HG03280 (cell line): ENCODE measurements around the gene PEX3.
"Not testable (repeated sequence)": the region's sequence is repeated elsewhere in the genome, so short reads cannot be mapped to it uniquely, and the experiment has no call there.

ENCODE experiments used
- ATAC-seq: cut with Tn5 transposase; IDR thresholded peaks from one replicate; pipeline ENCODE4 v1.9.1; 2021; ENCODE audit warnings: mild to moderate bottlenecking, moderate library complexity; ENCODE audit not compliant: unreplicated experiment

PEX3 gene

DNA sequence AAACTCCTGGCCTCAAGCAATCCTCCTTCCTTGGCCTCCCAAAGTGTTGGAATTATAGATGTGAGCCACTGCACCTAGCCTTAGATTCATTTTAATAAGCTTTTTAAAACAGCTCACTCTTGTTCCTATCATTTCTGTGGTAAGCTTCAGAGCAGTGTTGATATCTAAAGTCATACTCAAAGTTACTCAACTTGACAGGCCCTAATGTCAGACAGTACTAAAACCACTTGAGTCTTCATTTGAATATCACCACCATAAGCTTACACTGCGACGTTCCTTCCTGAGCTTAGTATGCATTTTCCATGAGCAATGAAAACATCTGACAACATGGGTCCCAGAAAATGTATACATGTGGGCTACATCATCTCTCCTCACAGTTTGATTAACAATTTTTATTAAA is 54.9 kb downstream of the PEX3 start:
- no peak for ATAC-seq

DNA sequence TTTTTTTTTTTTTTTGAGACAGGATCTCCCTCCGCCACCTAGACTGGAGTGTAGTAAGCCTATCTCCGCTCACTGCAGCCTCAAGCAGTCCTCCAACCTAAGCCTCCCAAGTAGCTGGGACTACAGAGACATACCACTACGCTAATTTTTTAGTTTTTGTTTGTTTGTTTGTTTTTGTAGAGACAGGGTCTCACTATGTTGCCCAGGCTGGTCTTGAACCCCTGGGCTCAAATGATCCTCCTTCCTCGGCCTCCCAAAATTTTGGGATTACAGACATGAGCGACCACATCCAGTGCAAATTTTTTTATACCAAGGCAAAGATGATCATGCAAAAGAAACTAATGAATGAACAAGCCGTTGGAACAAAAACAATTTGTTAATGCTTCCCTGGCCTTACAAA is 55.6 kb downstream of the PEX3 start:
- ATAC-seq = no peak

DNA sequence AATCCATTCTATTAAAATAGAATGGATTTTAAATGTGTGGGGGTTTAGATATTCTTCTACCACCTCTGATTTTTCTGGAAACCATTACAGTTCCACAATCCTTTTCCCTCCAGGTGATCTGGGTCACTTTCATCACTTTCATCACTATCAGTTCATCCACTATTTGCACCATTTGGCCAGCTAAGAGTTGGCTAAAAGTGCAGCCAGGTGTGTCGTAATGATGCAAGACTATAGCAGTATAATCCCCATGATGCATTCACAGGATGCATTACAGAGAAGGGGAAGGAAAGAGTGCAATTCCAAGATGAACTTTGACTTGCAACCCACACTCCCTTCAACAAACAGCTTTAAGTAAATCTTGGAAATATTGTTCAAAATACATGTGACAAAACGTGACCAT is 56.0 kb downstream of the PEX3 start:
- no peak for ATAC-seq

DNA sequence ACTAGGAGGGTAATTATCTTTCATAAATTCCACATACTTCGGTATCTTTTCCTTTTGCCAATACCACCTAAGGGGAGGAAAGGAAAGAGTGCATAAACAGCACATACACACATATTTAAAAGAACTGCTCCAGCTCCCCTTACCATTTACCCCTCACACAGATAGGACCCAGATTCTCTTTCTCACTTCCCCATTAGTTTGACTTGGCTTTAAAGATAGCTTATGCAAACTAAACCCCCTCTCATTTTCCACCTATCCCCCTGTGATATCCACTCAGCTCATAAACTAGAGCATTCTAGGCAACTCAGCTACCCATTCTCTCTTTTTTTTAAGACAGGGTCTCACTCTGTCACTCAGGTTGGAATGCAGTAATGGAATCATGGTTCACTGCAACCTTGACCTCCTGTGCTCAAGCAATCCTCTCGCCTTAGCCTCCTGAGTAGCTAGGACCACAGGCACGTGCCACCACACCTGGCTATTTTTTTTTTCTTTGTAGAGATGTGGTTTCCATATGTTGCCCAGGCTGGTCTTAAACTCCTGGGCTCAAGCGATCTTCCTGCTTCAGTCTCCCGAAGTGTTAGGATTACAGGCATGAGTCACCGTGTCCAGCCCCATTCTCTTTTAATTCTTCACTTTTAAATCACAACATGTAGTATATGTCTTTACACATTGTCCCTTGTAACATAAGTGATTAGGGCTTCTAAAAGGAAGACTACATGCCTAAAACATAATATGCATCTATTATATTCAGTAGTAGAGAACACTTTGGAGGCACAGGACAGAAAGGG is 56.9 kb downstream of the PEX3 start:
- ATAC-seq = peak; percentile 37

DNA sequence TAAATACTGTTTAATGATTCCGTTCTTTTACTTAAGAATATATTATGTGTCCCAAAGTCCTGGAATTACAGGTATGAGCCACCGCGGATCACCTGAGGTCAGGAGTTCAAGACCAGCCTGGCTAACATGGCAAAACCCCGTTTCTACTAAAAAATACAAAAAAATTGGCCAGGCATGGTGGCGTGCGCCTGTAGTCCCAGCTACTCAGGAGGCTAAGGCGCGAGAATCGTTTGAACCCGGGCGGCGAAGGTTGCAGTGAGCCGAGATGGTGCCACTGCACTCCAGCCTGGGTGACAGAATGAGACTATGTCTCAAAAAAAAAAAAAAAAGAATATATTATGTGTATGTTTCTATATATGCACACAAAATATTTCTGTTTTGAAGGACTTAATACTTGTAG is 59.7 kb downstream of the PEX3 start:
- not testable (repeated sequence) for ATAC-seq

DNA sequence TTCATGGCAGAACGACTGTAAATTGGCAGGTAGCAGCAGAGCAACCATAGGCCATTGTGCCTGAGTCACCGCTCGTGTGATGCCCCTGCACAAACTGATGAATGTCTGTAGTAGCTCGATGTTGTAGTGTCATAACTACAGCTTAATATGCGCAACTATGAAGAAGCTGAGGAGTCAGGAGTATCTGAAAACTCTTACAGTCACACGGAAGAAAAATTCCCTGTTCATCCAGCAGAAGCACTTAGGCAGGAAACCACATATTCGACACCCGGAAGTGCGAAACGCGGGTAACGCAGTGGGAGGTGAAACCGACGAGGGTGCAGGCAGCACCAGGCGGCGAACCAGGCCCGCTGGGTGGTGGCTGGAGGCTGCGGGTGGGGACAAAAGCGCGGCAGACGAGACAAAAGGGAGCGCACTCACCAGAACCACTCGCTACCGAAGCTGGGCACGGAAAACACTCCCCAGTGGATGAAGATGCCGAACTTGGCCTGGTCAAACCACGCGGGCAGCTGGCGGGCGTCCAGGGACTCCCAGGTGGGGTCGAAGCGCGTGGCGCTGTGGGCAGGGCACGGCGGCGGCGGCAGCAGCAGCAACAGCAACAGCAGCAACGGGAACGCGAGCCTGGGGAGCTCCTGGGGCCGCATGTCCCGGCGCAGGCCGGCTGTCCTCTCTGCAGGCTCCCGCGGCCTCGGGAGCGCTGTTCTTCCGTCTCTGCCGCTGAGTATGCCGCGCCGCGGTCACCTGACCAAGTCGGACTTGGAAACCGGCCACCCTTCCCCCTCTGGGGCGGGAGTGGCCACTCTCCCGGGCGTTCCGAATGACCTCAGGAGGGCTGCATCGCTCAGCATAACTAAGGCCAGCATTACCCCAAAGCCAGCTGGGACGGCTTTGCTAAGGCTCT is 60.6 kb downstream of the PEX3 start, which contains the start of gene FUCA2:
FUCA2 (minus strand) TSS at position 730 of the 901 bp plus-strand sequence; CDS start at position 644, 86 bp downstream.
- ATAC-seq = peak; percentile 55

DNA sequence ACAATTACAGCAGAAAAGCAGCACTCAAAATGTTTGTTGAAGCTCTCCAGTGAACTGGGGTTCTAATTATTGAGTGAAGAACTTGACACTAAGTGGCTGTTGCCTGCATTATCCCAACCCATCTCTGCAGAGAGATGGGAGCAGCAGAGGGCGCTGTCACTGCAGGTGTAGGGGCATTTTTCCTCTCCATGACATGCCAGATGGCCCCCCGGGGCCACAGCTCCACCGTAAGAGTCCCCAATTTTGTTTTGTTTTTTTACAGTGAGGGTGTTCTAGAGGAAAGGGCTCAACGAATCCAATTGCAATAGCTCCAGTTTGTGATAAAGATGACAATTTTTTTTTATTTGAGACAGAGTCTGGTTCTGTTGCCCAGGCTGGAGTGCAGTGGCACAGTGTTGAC is 62.8 kb downstream of the PEX3 start:
- no peak for ATAC-seq

DNA sequence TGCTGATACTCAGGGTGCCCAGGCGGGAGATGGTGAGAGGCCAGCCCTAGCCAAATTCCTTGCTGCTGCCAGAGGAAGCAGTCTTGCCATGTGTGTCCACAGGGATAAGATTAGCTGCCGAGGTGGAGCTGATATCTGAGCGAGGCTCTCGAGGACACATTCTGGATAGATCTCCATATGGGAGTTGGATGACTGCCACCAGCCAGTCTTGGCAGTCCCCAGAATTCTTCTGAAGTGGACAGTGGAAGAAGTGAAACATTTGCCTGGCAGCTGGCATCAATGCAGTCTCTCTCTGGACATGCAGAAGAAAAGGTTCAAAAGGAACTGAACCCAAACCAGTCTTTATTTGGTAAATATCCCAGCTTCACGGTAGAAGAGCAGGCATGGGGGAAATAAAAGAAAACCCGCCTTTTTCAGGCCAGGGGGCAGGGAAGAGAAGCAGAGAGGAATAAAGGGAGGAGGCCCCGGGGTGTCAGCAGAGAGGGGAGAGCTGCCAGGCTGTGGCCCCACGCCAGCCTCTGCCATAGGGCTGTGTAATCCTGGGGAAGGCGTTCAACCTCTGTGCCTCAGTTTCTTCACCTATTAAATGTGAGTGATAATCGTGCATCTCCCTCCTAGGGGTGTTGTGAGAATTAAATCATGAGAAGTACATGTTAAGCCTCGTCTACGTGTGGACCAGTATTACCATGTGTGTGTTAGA is 64.6 kb downstream of the PEX3 start:
- no peak for ATAC-seq

DNA sequence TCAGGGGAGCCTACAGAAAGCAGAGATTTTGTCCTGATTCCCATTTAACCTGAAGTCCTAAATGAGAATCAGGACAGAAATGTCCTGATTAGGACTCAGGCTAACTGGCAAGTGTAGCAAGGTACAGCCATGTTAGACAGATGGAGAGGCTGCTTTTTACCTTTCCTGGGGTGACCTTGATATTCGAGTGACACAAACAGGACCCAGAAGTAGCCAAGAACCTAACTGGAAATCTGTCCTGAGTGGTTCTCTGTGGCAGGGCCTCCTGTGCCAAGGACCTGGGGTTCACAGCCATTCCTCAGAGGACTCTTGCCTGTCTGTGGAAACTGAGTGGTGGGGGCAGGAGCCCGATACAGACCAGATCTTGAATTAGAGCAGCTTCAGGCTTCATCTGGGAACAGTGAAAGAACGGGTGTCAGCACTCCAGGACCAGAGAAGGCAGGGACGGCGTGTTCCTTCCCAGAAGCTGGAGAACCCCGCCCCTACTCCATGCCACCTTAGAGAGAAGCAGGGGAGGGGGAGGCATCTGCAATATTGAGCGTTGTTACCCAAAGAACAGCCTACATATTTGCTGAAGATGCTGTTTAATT is 65.3 kb downstream of the PEX3 start:
- no peak for ATAC-seq

DNA sequence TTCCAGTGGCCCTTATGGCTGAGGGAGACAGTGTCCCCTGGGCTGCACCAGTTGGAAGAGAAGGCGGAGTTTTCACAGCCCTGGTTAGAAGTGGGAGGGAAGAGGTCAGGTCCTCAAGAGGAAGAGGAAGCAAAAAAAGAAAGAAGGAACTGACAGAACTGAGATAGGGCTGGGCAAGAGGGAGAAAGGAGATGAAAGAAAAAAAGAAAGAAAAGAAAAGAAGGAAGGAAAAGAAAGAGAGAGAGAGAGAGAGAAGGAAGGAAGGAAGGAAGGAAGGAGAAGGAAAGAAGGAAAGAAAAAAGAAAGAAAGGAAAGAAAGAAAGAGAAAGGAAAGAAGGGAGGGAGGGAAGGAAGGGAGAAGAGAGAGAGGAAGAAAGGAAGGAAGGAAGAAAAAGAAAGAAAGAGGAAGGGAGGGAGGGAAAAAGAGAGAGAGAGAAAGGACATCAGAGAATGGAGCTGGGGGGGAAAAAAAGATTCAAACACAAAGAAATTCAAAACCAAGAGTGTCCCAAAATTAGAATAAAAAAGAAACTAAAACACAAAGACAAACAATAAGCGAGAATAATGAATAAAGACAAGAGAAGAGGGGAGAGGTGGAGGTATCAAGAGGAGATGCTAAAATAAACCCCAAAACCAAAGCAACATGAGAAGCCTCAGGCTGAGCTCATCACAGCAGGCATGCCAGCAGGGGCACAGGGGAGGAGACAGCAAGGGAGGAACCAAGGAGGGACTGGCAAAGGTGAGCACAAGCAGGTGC is 66.3 kb downstream of the PEX3 start:
- ATAC-seq = no peak

DNA sequence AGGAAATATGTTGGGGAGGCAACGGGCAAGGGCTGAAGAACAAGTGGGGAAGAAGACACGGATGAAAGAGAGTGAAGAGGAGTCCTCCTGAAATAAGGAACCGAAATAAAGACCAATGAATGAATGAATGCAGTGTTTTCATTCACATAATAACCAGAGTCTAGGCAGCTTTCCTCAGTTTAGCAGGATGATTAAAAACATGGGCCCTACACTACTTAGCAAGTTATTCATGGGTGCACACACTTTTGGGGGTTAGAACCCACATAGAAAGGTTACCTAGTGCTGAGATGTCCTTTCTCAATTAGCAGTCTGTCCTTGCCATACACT is 66.8 kb downstream of the PEX3 start:
- no peak for ATAC-seq

DNA sequence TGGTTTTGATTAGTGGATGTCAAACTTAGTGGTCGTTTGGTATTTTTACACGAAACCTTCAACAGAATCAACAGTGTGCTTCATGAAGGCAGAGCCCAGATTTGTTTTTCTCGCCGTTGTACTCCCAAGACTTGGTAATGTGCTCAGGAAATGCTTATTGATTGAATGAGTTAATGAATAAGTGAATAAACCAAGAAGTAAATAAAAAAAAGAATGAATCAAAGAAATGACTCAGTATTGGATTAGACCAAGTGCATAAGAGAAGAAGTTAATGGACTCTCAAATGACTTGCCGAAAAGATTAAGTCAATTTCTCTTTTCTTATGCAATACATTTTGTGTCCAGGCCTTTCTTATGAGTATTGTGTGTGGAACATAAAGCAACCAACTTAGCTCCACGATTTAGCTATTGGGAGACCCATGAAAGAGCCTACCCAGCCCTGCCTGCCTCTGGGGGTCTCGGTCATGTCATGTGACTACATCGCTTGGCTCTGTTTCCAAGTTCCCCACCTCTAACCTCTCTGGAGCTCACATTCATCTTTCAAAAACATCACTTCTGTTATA is 71.5 kb downstream of the PEX3 start:
- no peak for ATAC-seq

DNA sequence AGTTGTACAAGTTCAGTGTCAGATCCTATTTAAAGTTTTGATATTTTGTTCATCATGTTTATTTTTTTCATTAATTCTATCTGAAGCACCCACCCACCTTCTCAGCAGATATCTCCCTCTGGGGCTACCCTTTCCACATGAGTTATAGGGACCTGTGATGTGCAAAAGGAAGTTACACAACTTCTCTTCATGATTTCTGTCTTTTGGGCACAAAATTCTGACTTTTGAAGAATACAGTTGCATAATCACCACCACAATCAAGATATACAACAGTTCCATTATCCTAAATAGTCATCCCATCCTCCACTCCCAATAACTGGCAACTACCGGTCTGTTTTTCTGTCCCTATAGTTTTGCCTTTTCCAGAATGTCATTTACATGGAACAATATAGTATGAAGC is 74.8 kb downstream of the PEX3 start:
- no peak for ATAC-seq

DNA sequence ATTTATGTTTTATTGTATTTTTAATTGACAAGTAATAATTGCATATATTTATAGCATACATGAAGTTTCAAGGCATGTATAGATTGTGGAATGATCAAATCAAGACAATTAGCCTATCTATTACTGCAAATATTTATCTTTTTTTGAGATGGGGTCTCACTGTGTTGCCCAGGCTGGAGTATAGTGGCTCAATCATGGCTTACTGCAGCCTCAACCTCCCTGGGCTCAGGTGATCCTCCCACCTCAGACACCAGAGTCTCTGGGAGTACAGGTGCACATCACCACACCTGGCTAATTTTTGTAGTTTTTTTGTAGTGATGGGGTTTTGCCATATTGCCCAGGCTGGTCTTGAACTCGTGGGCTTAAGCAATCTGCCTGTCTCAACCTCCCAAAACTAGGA is 77.1 kb downstream of the PEX3 start:
- no peak for ATAC-seq

DNA sequence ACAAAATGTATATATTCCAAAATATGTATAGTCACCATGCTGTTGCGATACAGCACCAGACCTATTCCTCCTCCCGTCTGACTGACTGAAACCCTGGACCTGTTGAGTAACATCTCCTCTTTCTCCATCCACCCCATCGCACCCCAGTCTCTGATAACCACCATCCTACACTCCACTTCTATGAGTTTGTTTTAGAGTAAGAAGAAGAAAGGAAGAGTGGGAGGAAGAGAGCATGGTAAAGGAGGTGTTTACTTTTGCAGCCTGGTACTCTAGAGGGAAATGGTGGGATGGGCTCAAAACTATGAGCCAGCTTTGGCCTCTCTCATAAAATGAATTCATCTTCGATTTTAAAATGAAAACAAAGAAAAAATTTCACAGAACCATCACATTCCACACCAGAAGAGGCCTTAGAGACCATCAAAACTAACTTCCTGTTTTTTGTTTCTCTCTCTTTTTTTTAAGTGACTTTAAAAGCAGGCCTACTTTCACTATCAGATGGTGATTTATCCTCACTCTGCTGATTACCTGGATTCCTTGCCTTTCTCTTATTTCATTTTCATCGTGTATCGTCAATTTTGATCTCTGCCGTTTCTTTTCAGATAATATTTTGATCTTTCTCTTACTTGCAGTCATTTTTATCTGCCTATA is 77.7 kb downstream of the PEX3 start:
- peak; percentile 50 for ATAC-seq

DNA sequence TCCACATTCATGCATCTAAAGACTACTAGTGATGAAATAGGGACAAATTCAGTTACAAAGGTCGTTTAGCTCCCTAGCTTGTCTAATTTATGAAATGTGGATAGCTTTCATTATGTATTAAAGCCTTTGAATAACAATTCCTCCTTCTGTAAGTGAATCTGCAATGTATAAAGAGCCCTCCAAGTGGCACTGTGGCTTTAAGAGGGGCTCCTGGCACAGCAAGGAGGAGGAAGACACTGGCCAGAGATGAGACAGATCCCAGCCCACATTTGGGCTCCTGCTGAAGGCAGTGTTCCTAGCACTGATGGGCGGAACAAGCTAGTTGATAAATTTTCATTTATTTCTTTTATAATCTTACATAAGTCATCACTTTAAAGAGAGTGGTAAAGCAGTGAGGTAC is 78.5 kb downstream of the PEX3 start:
- no peak for ATAC-seq

DNA sequence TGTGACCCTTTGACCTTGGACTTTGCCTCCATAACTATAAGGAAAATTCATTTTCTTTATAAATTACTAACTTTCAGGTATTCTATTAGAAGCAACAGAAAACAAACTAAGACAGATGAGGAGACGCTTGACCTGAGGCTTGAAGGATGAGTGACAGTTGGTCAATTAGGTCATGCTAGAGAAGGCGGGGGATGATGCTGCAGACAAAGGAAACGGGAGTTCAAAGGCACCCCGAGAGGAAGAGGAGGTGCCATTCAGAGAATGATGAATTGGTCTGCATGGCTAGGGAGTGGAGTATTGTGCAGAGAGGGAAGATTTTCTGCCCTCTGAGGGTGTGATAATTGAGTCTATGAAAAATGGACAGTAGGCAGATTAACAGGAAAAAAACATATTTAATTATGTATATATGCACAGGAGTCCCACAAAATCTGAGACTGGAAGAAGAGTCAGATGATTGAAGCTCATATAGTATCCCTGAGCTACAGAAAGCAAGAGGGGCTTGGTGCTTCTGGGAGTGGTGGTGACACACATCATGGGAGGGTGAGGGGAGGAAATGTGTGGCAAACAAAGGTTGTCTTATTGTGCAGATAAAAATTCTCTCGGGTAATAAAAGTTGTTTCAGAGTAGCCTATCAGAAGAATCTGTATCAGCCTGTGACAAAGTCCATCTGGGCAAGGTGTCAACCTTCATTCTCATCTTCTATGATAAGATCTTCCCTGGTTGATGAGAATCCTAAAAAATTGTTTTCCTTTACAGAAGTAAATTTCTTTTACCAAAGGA is 81.3 kb downstream of the PEX3 start:
- no peak for ATAC-seq

DNA sequence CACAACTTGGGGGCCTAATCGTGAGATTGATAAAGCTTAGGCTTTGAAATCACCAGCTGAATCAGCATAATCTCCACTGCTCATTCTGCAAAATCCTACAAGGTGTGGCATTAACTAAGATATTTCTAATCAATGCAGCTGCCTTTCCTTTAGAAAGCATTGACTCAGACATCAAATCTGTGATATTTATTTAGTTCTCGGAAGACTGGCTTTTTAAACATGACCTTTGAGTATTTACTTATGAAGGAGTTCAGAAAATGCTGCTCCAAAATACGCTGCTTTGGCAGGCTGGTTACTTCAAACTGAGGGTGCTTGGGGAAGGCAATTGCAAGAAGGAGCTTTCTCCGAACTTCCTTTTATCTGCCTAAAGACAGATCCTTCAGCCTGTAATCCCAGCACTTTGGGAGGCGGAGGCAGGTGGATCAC is 84.6 kb downstream of the PEX3 start:
- ATAC-seq = no peak

DNA sequence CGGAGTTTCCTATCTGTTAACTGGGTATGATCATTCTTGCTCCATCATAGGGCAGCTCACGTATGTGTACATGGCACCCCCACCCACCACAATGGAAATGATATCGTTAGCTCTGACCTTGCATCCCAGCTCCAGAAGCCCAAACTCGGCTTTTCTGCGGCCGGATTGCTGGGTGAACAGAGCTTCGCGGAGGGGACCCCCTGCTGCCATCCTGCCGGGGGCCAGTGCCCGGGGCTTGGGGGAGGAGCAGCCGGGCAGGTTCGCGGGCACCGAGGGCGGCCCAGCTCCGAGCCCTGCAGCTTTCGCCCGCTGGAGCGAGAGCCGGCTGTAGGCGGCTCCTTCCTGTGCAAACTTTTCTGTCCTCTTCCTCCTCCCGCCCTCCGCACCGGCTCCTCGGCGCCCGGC is 85.9 kb downstream of the PEX3 start:
- peak; percentile 73 for ATAC-seq
